Left renal cortex interstitium (tissue), 4 donors: ENCODE results near the gene PARD3B. TPM values are rescaled to one million over a fixed set of nuclear protein-coding genes. Genes with fewer than 3 reads are reported as not detected.
A peak's percentile ranks its signal among the peaks of the same experiment; 100 is the strongest.

Experiments used
- DNase-seq, 4 donors: peaks; one replicate each; pipeline ENCODE4 v3.0.0-alpha.2; 2013; ENCODE audit warnings: low read depth in 4 of 4, low spot score in 2 of 4, missing footprints in 1 of 4
- polyA plus RNA-seq, 4 donors: library from polyadenylated mRNA; unstranded; fragments of 120-200 nt; gene quantifications; one replicate each; pipeline ENCODE4 v1.2.1, GENCODE V29; 2013; ENCODE audit not compliant: insufficient read length in 4 of 4

PARD3B gene
- polyA plus RNA-seq, 4 donors: 31.9 to 36.3 (median 34.3) TPM

GRCh38 chr2:205364261-205364660, 819.0 kb downstream of the PARD3B start:
- DNase-seq: no peak

GRCh38 chr2:205366336-205367060, 821.2 kb downstream of the PARD3B start:
- DNase-seq: no peak

- DNase-seq: no peak
Observed at GRCh38 chr2:205367331-205367935, 822.2 kb downstream of the PARD3B start.

GRCh38 chr2:205369813-205370212, 824.5 kb downstream of the PARD3B start:
- DNase-seq: no peak

- no peak for DNase-seq
Observed at GRCh38 chr2:205370726-205371125, 825.5 kb downstream of the PARD3B start.

- DNase-seq: no peak
Observed at GRCh38 chr2:205372141-205372540, 826.9 kb downstream of the PARD3B start.

GRCh38 chr2:205375461-205376448, 830.5 kb downstream of the PARD3B start:
- no peak for DNase-seq

GRCh38 chr2:205377324-205377723, 832.0 kb downstream of the PARD3B start:
- DNase-seq: no peak

- DNase-seq: no peak
Observed at GRCh38 chr2:205383601-205384000, 838.3 kb downstream of the PARD3B start.

- DNase-seq: no peak
Observed at GRCh38 chr2:205386109-205386508, 840.8 kb downstream of the PARD3B start.

- DNase-seq: no peak
Observed at GRCh38 chr2:205387350-205388055, 842.2 kb downstream of the PARD3B start.

GRCh38 chr2:205390866-205391265, 845.6 kb downstream of the PARD3B start:
- no peak for DNase-seq

GRCh38 chr2:205401511-205401910, 856.2 kb downstream of the PARD3B start:
- no peak for DNase-seq

- DNase-seq: no peak
Observed at GRCh38 chr2:205402011-205402410, 856.7 kb downstream of the PARD3B start.

GRCh38 chr2:205403244-205403825, 858.1 kb downstream of the PARD3B start:
- DNase-seq: no peak

GRCh38 chr2:205405194-205405593, 859.9 kb downstream of the PARD3B start:
- DNase-seq: no peak

- no peak for DNase-seq
Observed at GRCh38 chr2:205405752-205406151, 860.5 kb downstream of the PARD3B start.

- peak in 1 of 4 donors; percentile 4 for DNase-seq
Observed at GRCh38 chr2:205407984-205408383, 862.7 kb downstream of the PARD3B start.

- DNase-seq: no peak
Observed at GRCh38 chr2:205408696-205409095, 863.4 kb downstream of the PARD3B start.

GRCh38 chr2:205409411-205409810, 864.1 kb downstream of the PARD3B start:
- no peak for DNase-seq
